Stimulated activated CD4-positive, alpha-beta T cell treated with anti-CD3 and anti-CD28 coated beads, Interleukin-1b, Interleukin-23, amount 100 ng/mL, for 24 hours (primary cell): ENCODE measurements around the gene SLC12A2.

Source experiments
- DNase-seq, 4 experiments: peaks; one replicate each; pipeline ENCODE4 v3.0.0-alpha.2; 2020; ENCODE audit warnings: low read depth in 4 of 4, low spot score in 1 of 4

SLC12A2 gene

DNA sequence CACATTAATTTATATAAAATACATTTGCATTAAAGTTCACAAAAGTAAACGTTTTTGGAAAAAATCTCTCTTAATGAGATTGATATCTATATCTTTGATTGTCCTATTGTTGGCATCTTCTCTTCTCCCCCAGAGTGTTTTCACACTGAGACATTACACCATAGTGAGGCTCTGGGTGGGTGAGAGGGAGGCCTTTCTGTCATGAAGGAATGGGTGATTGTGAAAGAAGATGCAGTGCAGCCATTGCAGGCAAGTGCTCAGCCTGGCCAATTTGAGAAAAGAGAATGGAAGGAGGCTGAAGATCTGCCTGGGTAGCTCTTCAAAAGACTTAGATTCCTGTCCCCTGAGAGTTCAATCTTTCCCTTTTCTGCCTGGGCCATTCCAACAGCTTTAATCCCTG lies 140.8 kb downstream of the SLC12A2 start:
- no peak for DNase-seq

DNA sequence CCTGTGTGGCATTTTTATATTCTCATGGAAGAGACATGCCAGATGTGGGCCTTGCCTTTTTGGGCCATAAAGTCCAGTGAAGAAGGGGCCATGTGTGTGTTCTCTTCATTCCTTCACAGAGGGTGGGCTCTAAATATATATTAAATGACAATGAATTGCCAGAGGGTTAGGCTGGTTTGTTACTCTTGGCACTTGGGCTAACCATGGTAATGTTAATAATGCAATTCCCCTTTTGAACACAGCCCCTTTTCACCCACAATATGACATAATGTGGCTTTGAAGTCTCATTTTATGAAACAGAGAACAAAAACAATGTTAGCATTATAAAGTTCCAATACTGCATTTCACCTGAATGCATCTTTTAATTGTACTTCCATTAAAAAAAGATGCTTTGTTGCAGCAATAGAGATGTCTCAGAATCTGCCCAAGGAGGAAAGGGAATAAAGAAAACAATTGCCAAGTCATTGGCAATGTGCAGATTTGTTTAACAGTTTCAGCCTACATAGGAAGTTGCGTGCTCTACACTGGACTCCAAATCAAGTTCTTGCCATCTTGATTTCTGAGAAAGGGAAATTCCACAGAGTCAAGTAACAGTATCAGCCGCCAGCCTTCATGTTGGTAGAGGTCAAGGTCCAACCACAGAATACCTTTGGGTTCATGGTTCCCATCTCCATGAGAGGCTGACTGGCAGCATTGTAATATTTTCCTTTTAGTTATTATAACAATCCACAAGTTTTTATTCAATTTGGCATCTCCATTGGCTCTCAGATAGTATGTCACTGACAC lies 141.9 kb downstream of the SLC12A2 start:
- DNase-seq, result no peak

DNA sequence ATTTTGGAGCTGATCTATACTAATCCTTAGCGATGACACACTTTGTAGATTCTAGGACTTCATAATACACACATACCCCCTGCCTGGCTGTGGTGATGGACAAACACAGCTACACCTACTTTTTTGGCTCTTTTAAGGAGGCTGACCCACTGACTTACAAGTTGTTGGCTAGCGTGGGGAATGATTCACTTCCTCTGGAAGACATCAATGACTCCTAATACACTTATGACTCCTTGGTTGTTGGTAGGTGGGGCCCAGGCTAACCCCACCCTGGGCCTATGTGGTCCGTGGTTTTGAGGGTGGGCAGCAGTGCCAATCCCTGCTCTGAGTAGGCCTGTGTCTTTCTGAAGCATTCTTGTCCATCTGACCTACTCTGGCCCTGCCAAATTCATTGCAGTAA lies 144.4 kb downstream of the SLC12A2 start:
- DNase-seq, result no peak

DNA sequence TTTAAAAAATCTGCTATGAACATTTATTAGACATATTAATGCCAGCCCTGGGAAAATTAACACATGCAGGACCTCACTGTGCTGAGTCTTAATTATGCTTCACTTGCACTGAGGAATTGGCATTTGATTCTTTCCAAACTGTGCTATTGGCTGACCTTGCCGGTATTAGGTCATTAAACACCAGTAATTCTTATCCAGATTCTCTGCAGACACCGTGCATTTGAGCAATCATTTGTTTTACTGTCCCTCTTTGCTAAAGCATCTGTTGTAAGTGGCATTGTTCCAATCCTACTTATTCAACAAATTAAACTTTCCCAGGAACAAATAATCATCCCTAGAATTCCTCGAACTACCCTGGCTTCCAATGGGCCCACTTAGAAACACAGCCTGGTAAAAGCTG lies 145.0 kb downstream of the SLC12A2 start:
- no peak for DNase-seq

DNA sequence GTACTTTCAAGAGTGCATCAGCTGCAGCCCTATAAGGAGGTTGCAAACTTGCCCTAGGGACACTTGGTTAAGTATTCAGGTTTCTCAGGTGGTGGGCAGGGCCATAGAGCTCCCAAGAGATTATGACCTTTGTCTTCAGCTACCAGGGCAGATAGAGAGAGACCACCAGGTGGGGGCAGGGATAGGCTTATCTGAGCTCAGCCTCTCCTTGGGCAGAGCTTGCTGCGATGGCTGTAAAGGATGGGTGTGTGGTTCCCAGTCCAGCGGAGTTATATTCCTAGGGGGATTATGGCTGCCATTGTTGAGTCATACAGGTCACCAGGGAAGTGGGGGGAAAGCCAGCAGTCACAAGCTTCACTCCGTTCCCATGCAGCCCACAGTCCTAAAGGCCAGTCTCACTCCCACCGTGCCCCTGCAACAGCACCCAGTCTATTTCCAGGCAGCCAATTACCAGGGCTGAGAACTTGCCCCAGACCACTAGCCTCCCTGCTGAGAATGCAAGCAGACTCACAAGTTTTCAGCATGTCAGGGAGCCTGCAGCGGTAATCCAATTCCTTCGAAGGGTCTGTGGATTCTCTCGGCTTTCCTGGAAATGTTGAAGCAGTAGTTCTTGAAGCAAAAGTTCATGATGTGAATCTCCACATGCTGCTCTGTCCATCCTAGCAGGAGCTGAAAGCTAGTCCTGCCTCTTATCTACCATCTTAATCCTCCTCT lies 151.5 kb downstream of the SLC12A2 start:
- no peak for DNase-seq

DNA sequence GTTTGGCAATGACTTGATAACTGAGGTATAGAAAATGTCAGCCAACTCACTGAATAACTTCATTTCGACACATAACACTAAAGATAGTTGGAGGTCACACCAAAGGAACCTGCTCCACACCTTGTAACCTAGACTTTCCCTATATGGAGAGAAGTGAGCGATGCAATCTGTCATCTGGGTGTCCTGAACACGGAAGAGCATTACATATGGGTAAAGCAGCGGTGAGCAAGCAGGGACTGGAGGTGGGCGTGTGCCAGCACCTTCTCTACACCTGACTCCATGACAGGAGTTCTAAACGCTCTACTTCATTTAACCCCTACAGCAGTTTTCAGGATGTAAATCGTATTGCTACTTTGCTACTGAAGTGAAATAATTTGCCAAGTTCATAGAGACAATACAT lies 152.8 kb downstream of the SLC12A2 start:
- no peak for DNase-seq

DNA sequence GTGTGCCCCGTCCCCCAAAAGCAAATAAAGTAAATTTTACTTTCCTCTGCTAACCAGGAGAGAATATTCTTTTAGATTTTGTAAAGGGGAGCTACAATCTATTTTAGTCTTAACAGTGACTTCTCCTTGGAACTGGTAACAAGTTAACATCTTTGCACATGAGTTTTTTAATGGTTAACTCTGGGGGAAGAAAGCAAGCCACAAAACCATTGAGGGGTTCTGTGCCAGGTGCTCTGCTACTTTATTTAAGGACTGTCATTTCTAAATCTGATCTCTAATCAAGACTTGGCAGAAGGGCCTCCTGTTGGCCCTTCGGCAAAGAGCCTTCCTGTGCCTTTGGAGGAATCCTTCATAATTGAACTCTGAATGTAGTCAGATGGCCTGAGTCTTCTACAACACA lies 153.4 kb downstream of the SLC12A2 start:
- DNase-seq, result no peak

DNA sequence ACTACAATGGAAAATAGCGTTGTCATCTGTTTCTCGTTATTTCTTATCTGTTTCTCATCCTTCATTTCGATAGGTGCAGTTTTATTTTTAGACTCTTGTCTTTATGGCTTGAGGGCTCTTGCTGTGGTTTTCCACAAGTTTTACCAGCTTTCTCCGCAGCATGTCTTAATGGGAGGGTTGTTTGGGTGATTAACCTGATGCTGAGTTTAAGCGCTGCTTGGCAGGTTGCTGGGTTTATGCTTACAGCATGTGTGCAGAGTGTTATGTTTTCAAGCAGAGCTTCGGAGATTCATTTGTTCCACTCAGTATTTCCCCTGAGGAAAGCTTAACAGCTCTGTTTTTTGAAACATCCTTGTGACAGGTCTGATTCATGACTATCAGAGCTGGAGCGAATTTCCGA lies 154.0 kb downstream of the SLC12A2 start:
- no peak for DNase-seq
